Uterus (tissue), 4 donors: ENCODE data around the gene HHAT. TPM values are rescaled to one million over a fixed set of nuclear protein-coding genes. Genes with fewer than 3 reads are reported as not detected.

ENCODE experiments used
- DNase-seq, 2 donors: peaks; one replicate each; pipeline ENCODE4 v3.0.0-alpha.2; 2019 to 2020
- H3K27ac ChIP-seq, 2 donors: fragments of 200-600 bp; sonication (generic); 1 replicate in 1 of 2; 2 replicates in 1 of 2; pipeline ENCODE4 v1.5.1; 2016 to 2018
- H3K27me3 ChIP-seq, 2 donors: fragments of 200-600 bp; sonication (generic); one replicate each; pipeline ENCODE4 v1.5.1; 2018 to 2019; ENCODE audit warnings: control low read depth in 1 of 2
- H3K36me3 ChIP-seq, 2 donors: fragments of 200-600 bp; sonication (generic); one replicate each; pipeline ENCODE4 v1.5.1; 2019; ENCODE audit warnings: control low read depth in 1 of 2
- H3K4me1 ChIP-seq, 2 donors: fragments of 200-600 bp; sonication (generic); one replicate each; pipeline ENCODE4 v1.5.1; 2018 to 2019; ENCODE audit warnings: control low read depth in 1 of 2
- H3K4me3 ChIP-seq, 2 donors: fragments of 200-600 bp; sonication (generic); 1 replicate in 1 of 2; 2 replicates in 1 of 2; pipeline ENCODE4 v1.5.1; 2018 to 2019; ENCODE audit warnings: mild to moderate bottlenecking in 1 of 2
- H3K9me3 ChIP-seq, 2 donors: fragments of 200-600 bp; sonication (generic); one replicate each; pipeline ENCODE4 v1.5.1; 2019; ENCODE audit warnings: control low read depth in 1 of 2
- CTCF ChIP-seq, 4 experiments: fragments of 200-600 bp in 2 of 4; fragments of 450-650 bp in 2 of 4; sonication (generic) in 2 of 4; IDR thresholded peaks; one replicate each; pipeline ENCODE4 v1.5.1; 2016 to 2019; ENCODE audit warnings: antibody characterized with exemption in 4 of 4, mild to moderate bottlenecking in 2 of 4, moderate library complexity in 1 of 4
- POLR2A ChIP-seq, 2 donors: fragments of 450-650 bp; IDR thresholded peaks; one replicate each; pipeline ENCODE4 v1.6.1; 2016; ENCODE audit warnings: antibody characterized with exemption in 2 of 2, mild to moderate bottlenecking in 1 of 2, moderate library complexity in 1 of 2
- intact Hi-C: fragments of 100-400 bp; cut with DNase I; formaldehyde crosslinking; loops from one replicate; pipeline ENCODE4 v1.15.1; 2023; ENCODE audit warnings: low total_unique reads
- small RNA-seq: library from RNA; depleted of rRNA; stranded (forward); fragments of <200 nt; gene quantifications from one replicate; pipeline ENCODE3, GENCODE V24; 2016
- total RNA-seq, 4 donors: library from RNA; depleted of rRNA in 3 of 4; stranded (reverse); fragments of >200 nt in 3 of 4; gene quantifications; one replicate each; pipeline versions ENCODE4 v1.1.0 to v1.2.4, GENCODE V29; 2014 to 2023
- donor health status: DM: yes; HTN: yes; CAD: no.

HHAT gene
- total RNA-seq, 4 donors from 2014 or later: 0.88 to 10.9 (median 3.4) TPM

- Histone ChIP-seq H3K4me3 (no peak overlapping the region), H3K4me1 (no peaks in the 10 kb centered on the region), H3K9me3 (no peaks in the 10 kb centered on the region), H3K27me3 (no peaks in the 10 kb centered on the region), H3K27ac (no peak overlapping the region), H3K36me3 (no peaks in the 10 kb centered on the region)
- intact Hi-C loops: no loop called here
- no peak for DNase-seq
- TF ChIP-seq POLR2A (IDR thresholded peaks at IDR 0.05) (no peak), CTCF (IDR thresholded peaks at IDR 0.05) (no peak)
These were observed 393.8 kb downstream of the HHAT start for GRCh38 chr1:210722410-210723081.

- no peak overlapping the region for H3K4me3 ChIP-seq
- TF ChIP-seq POLR2A (IDR thresholded peaks at IDR 0.05): no peak
- no peak for TF ChIP-seq CTCF (IDR thresholded peaks at IDR 0.05)
- no peaks in the 10 kb centered on the region for H3K36me3 ChIP-seq
- intact Hi-C loops: no loop called here
- H3K9me3 ChIP-seq: no peaks in the 10 kb centered on the region
- H3K27ac ChIP-seq: no peak overlapping the region
- H3K4me1 ChIP-seq: no peaks in the 10 kb centered on the region
- no peaks in the 10 kb centered on the region for H3K27me3 ChIP-seq
- DNase-seq: no peak
These were observed 394.9 kb downstream of the HHAT start for GRCh38 chr1:210723646-210724045.

- Histone ChIP-seq H3K27me3 (no peaks in the 10 kb centered on the region), H3K36me3 (no peaks in the 10 kb centered on the region), H3K27ac (no peak overlapping the region), H3K9me3 (no peaks in the 10 kb centered on the region), H3K4me3 (no peak overlapping the region), H3K4me1 (no peaks in the 10 kb centered on the region)
- DNase-seq: no peak
- intact Hi-C loops: no loop called here
- no peak for TF ChIP-seq CTCF (IDR thresholded peaks at IDR 0.05)
- TF ChIP-seq POLR2A (IDR thresholded peaks at IDR 0.05): no peak
These were observed 396.1 kb downstream of the HHAT start for GRCh38 chr1:210724768-210725167.

Small RNA genes lying within 50 kb of the gene (small RNA-seq; reads per million reads assigned to genes)
- 0.42 reads per million for gene RNU5A-8P

Other genes starting within 250 kb of the HHAT start
- gene SERTAD4, start 96.1 kb upstream of the HHAT start, total RNA-seq: 1 to 10 TPM; 6.4 to 8.8 (median 8.1) TPM